IMR-90 (cell line): ENCODE results near the gene SLC26A2. TPM values are rescaled to one million over a fixed set of nuclear protein-coding genes. Genes with fewer than 3 reads are reported as not detected.

Experiments used
- ATAC-seq: fragments of 200-7000 bp; cut with Tn5 transposase; 2 replicates; pipeline ENCODE4 v1.9.1; 2020; ENCODE audit warnings: low read depth, mild to moderate bottlenecking, moderate library complexity
- BruUV-seq: library from RNA; stranded (reverse); fragments of 400-500 nt; replicated peaks from 2 replicates; lab custom pipeline; 2021; lab: Mats Ljungman, UMichigan
- CTCF ChIA-PET: fragments of 300-600 bp; formaldehyde crosslinking; extraction: SDS; loops from one replicate; lab custom pipeline; 2021; ENCODE audit warnings: antibody characterized with exemption; lab: Yijun Ruan, JAX
- POLR2A ChIA-PET: fragments of 300-600 bp; sonication (Branson Sonifier 250); formaldehyde crosslinking; loops from one replicate; lab custom pipeline; 2022; ENCODE audit warnings: antibody characterized with exemption; ENCODE audit not compliant: unreplicated experiment; lab: Charles Lee
- DNase-seq: peaks from one replicate; pipeline ENCODE4 v3.0.0; 2013
- H2AFZ ChIP-seq: replicated peaks from 2 replicates; pipeline ENCODE3; 2013; ENCODE audit warnings: low read length, mild to moderate bottlenecking; ENCODE audit not compliant: poor library complexity
- H2AK5ac ChIP-seq: 2 replicates; pipeline ENCODE4 v1.6.1; 2013; ENCODE audit warnings: low read depth, low read length, inconsistent platforms
- H2AK9ac ChIP-seq: replicated peaks from 2 replicates; pipeline ENCODE3; 2013; ENCODE audit warnings: mild to moderate bottlenecking, low read depth, low read length, moderate library complexity; ENCODE audit not compliant: poor library complexity
- H2BK120ac ChIP-seq: 2 replicates; pipeline ENCODE4 v1.6.1; 2013; ENCODE audit warnings: low read depth, low read length, inconsistent platforms
- H2BK15ac ChIP-seq: 3 replicates; pipeline ENCODE4 v1.6.1; 2013; ENCODE audit warnings: low read depth, low read length, inconsistent platforms
- H2BK20ac ChIP-seq: 2 replicates; pipeline ENCODE4 v1.6.1; 2013; ENCODE audit warnings: low read depth, mild to moderate bottlenecking, inconsistent platforms, low read length, moderate library complexity
- H2BK5ac ChIP-seq: 2 replicates; pipeline ENCODE4 v1.6.1; 2013; ENCODE audit warnings: mild to moderate bottlenecking, low read depth, low read length, inconsistent platforms; ENCODE audit not compliant: poor library complexity, severe bottlenecking
- H3K14ac ChIP-seq: replicated peaks from 2 replicates; pipeline ENCODE4 v1.6.1; 2013; ENCODE audit warnings: low read depth, low read length, inconsistent platforms
- H3K18ac ChIP-seq: 2 replicates; pipeline ENCODE4 v1.6.1; 2013; ENCODE audit warnings: low read depth, low read length, control low read depth
- H3K23ac ChIP-seq: 2 replicates; pipeline ENCODE4 v1.6.1; 2013; ENCODE audit warnings: low read depth, low read length, inconsistent platforms
- H3K27ac ChIP-seq: 2 replicates; pipeline ENCODE4 v1.5.1; 2013; ENCODE audit warnings: mild to moderate bottlenecking, control low read depth, low read length; ENCODE audit not compliant: insufficient read depth
- H3K27me3 ChIP-seq: 2 replicates; pipeline ENCODE4 v1.6.1; 2013; ENCODE audit warnings: low read length; ENCODE audit not compliant: control insufficient read depth, insufficient read depth
- H3K36me3 ChIP-seq: 2 replicates; pipeline ENCODE4 v1.6.1; 2013; ENCODE audit warnings: low read length, mixed read lengths; ENCODE audit not compliant: control insufficient read depth, insufficient read depth
- H3K4ac ChIP-seq: 2 replicates; pipeline ENCODE4 v1.6.1; 2013; ENCODE audit warnings: low read depth, low read length, inconsistent platforms
- H3K4me1 ChIP-seq: 2 replicates; pipeline ENCODE4 v1.6.1; 2013; ENCODE audit warnings: low read length, mixed read lengths; ENCODE audit not compliant: control insufficient read depth, insufficient read depth
- H3K4me2 ChIP-seq: 2 replicates; pipeline ENCODE4 v1.6.1; 2013; ENCODE audit warnings: low read depth, mild to moderate bottlenecking, control low read depth, low read length, moderate library complexity
- H3K4me3 ChIP-seq: 2 replicates; pipeline ENCODE4 v1.5.1; 2013; ENCODE audit warnings: low read depth, mild to moderate bottlenecking, control low read depth, low read length, moderate library complexity; ENCODE audit not compliant: insufficient read depth
- H3K56ac ChIP-seq: 2 replicates; pipeline ENCODE4 v1.6.1; 2013; ENCODE audit warnings: low read length, inconsistent platforms; ENCODE audit not compliant: insufficient read depth; ENCODE audit errors: extremely low read depth
- H3K79me1 ChIP-seq, 2 experiments: 2 replicates each; pipeline ENCODE4 v1.6.1; 2013; ENCODE audit warnings: low read length in 2 of 2, inconsistent platforms in 1 of 2, low read depth in 1 of 2
- H3K9ac ChIP-seq: 2 replicates; pipeline ENCODE4 v1.6.1; 2013; ENCODE audit warnings: low read depth, low read length, control low read depth
- H3K9me1 ChIP-seq: 2 replicates; pipeline ENCODE4 v1.6.1; 2013; ENCODE audit warnings: low read length, inconsistent platforms; ENCODE audit not compliant: insufficient read depth
- H3K9me3 ChIP-seq: 2 replicates; pipeline ENCODE4 v1.6.1; 2013; ENCODE audit warnings: low read length; ENCODE audit not compliant: control insufficient read depth, insufficient read depth
- H4K20me1 ChIP-seq: 2 replicates; pipeline ENCODE4 v1.6.1; 2013; ENCODE audit warnings: low read length, inconsistent platforms; ENCODE audit not compliant: insufficient read depth
- H4K5ac ChIP-seq: 2 replicates; pipeline ENCODE4 v1.6.1; 2013; ENCODE audit warnings: mild to moderate bottlenecking, low read depth, low read length, control low read depth
- H4K8ac ChIP-seq, 2 experiments: 2 replicates each; pipeline ENCODE4 v1.6.1; 2013; ENCODE audit warnings: low read depth in 2 of 2, low read length in 2 of 2, control low read depth in 1 of 2, inconsistent platforms in 1 of 2
- H4K91ac ChIP-seq: 2 replicates; pipeline ENCODE4 v1.6.1; 2013; ENCODE audit warnings: low read depth, low read length, inconsistent platforms; ENCODE audit not compliant: insufficient read depth
- RAD21 ChIP-seq: IDR thresholded peaks from 2 replicates; pipeline ENCODE4 v1.6.1; 2012; ENCODE audit warnings: low read length, improper control_type of control experiment
- SMC3 ChIP-seq: fragments of 150-350 bp; IDR thresholded peaks from 2 replicates; pipeline ENCODE4 v1.6.1; 2016; ENCODE audit warnings: low read depth, mild to moderate bottlenecking, antibody characterized with exemption, low read length, moderate library complexity
- WGBS, 2 experiments: methylation state at CpG; one replicate each; pipeline versions ENCODE4 v1.1.5 to v1.1.7; 2013; ENCODE audit warnings: missing lambda C conversion rate in 2 of 2; ENCODE audit not compliant: insufficient read length in 1 of 2; ENCODE audit errors: extremely low coverage in 2 of 2; 5-methylcytosine and 5-hydroxymethylcytosine counted together
- dilution Hi-C: fragments of 300-500 bp; cut with HindIII; formaldehyde crosslinking; loops from one replicate; pipeline ENCODE4 v1.14.3; 2018; ENCODE audit warnings: low sequenced_read_pairs; ENCODE audit not compliant: unreplicated experiment
- in situ Hi-C: fragments of 300-500 bp; cut with MboI; formaldehyde crosslinking; loops from 3 replicates; pipeline ENCODE4 v1.14.3; 2019; ENCODE audit warnings: low sequenced_read_pairs, inconsistent platforms, mixed read lengths
- intact Hi-C: fragments of 100-400 bp; cut with micrococcal nuclease; formaldehyde crosslinking; loops from 2 replicates; pipeline ENCODE4 v1.10.0; 2022
- polyA plus RNA-seq, 3 experiments: library from polyadenylated mRNA; depleted of rRNA; stranded (reverse); fragments of >200 nt; gene quantifications; 2 replicates each; pipeline ENCODE4 v1.2.3, GENCODE V29; 2012; ENCODE audit warnings: low replicate concordance in 1 of 3
- total RNA-seq: library from RNA; depleted of rRNA; stranded (reverse); fragments of >200 nt; gene quantifications from 2 replicates; pipeline ENCODE4 v1.2.3, GENCODE V29; 2012

SLC26A2 gene
- total and polyA plus RNA-seq, 2 of the 4 experiments (the other 2 are of a cell fraction) = 2.2 to 9.9 TPM

DNA sequence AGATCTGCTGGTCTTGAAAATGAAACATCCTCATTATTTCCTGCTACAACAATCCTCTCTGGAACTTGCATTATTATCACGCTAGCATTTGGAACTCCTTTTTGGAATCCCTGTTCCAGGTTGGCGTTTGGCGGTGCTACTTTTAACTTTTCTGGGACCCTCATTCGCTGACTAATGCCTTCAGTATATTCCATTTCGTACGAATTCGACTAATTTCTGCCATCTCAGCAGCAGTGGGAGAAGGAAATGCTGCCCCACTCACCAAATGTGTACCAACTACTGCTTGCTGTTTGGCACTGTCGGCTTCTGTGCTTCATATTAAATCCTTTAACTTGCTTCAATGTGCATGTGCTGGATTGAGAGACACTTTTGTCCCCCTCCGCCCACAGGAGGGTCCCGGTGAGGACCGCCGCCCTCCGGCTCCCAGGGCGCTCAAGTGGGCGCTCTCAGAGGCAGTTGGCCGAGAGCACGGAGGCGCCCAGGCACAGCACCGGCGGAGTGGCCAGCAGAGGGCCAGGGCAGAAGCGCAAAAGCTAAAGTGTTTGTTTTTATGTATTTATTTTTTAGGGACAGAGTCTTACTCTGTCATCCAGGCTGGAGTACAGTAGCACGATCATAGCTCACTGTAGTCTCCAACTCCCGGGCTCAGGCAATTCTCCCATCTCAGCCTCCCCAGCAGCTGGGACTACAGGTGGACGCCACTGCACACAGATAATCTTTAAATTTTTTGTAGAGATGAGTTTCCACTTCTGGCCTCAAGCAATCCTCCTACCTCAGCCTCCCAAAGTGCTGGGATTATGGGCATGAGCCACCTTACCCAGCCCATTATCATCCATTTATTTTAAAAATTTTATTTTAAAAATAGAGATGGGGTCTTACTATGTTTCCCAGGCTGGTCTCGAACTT, 27.9 kb upstream of the SLC26A2 start:
- Histone ChIP-seq H2BK20ac (no peak overlapping the region), H2BK5ac (no peak overlapping the region), H4K20me1 (no peaks in the 10 kb centered on the region), H3K36me3 (no peaks in the 10 kb centered on the region), H2AK5ac (no peak overlapping the region), H2AFZ (no peak overlapping the region), H2BK15ac (no peak overlapping the region), H4K8ac (no peak overlapping the region), H3K18ac (no peak overlapping the region), H3K9ac (no peak overlapping the region), H3K14ac (no peak overlapping the region), H3K4me1 (peaks cover 3% of the 10 kb centered on the region), H3K9me3 (no peaks in the 10 kb centered on the region), H3K9me1 (peaks cover 8% of the 10 kb centered on the region), H3K4me3 (no peak overlapping the region), H3K56ac (no peak overlapping the region), H2AK9ac (no peak overlapping the region), H3K79me1 (no peaks in the 10 kb centered on the region), H3K27ac (no peak overlapping the region), H3K27me3 (peaks cover 13% of the 10 kb centered on the region), H4K91ac (no peak overlapping the region), H4K5ac (no peak overlapping the region), H3K4ac (no peak overlapping the region), H2BK120ac (no peak overlapping the region), H3K4me2 (no peak overlapping the region), H3K23ac (no peak overlapping the region)
- DNase-seq = no peak
- CTCF ChIA-PET = interaction anchor here (0.6 to 1.2 kb wide), 3 partner anchors 19 to 30 kb away, joined by 3 to 4 read pairs (median 3); no protein-coding TSS in a partner anchor
- in situ Hi-C loops (no loop called here), intact Hi-C loops (no loop called here), dilution Hi-C loops (no loop called here)
- ATAC-seq = no peak
- BruUV-seq = no TSS peak
- TF ChIP-seq SMC3 = 0 out of 2 replicates have a peak, but pooled peaks have one; percentile 14
- no peak for TF ChIP-seq RAD21
- 78% methylated on average over 10 of the region's 25 CpGs; no CpG with 5 or more reads in 1 of the 2 experiments for WGBS, 2 experiments
- POLR2A ChIA-PET = no interaction called here
